ENCODE results near the gene SSRP1. TPM values are rescaled to one million over a fixed set of nuclear protein-coding genes. Genes with fewer than 3 reads are reported as not detected.

Gene SSRP1
- total and polyA plus RNA-seq, 9 donors, result 64.3 to 135 (median 107) TPM

GRCh38 chr11:57359896-57360690 is 24.4 kb upstream of the SSRP1 start:
- H3K4me3 ChIP-seq (ENCODE audit: low read length), result no peak overlapping the region
- DNase-seq, result peak; percentile 82
- no peaks in the 10 kb centered on the region for H3K27me3 ChIP-seq (ENCODE audit: control insufficient read depth, insufficient read depth, low read length)
- 64% methylated on average over 4 of the region's 9 CpGs for WGBS (ENCODE audit: insufficient coverage)
- H3K36me3 ChIP-seq (ENCODE audit: control insufficient read depth, insufficient read depth, low read length), result no peaks in the 10 kb centered on the region
- H3K9me3 ChIP-seq (replicated peaks; ENCODE audit: control insufficient read depth, low read depth, low read length), result no peaks in the 10 kb centered on the region
- peak overlapping the region; percentile 85 for H3K27ac ChIP-seq (ENCODE audit: low read length)
- H3K4me1 ChIP-seq (ENCODE audit: control insufficient read depth, insufficient read depth, low read length), result peaks cover 38% of the 10 kb centered on the region

GRCh38 chr11:57359396-57359795 is 23.7 kb upstream of the SSRP1 start:
- WGBS (ENCODE audit: insufficient coverage), result 72% methylated on average over 5 of the region's 5 CpGs
- DNase-seq, result no peak
- Histone ChIP-seq H3K4me3 (ENCODE audit: low read length) (no peak overlapping the region), H3K27me3 (ENCODE audit: control insufficient read depth, insufficient read depth, low read length) (no peaks in the 10 kb centered on the region), H3K27ac (ENCODE audit: low read length) (peak overlapping the region; percentile 85), H3K4me1 (ENCODE audit: control insufficient read depth, insufficient read depth, low read length) (peaks cover 44% of the 10 kb centered on the region), H3K9me3 (replicated peaks; ENCODE audit: control insufficient read depth, low read depth, low read length) (no peaks in the 10 kb centered on the region), H3K36me3 (ENCODE audit: control insufficient read depth, insufficient read depth, low read length) (no peaks in the 10 kb centered on the region)

GRCh38 chr11:57358991-57359390 is 23.3 kb upstream of the SSRP1 start:
- Histone ChIP-seq H3K4me3 (ENCODE audit: low read length) (no peak overlapping the region), H3K27me3 (ENCODE audit: control insufficient read depth, insufficient read depth, low read length) (no peaks in the 10 kb centered on the region), H3K27ac (ENCODE audit: low read length) (peak overlapping the region; percentile 85), H3K36me3 (ENCODE audit: control insufficient read depth, insufficient read depth, low read length) (no peaks in the 10 kb centered on the region), H3K4me1 (ENCODE audit: control insufficient read depth, insufficient read depth, low read length) (peaks cover 46% of the 10 kb centered on the region), H3K9me3 (replicated peaks; ENCODE audit: control insufficient read depth, low read depth, low read length) (no peaks in the 10 kb centered on the region)
- WGBS (ENCODE audit: insufficient coverage), result 66% methylated on average over 5 of the region's 9 CpGs
- DNase-seq, result no peak

GRCh38 chr11:57358543-57358961 is 22.9 kb upstream of the SSRP1 start:
- peak overlapping the region; percentile 85 for H3K27ac ChIP-seq (ENCODE audit: low read length)
- H3K36me3 ChIP-seq (ENCODE audit: control insufficient read depth, insufficient read depth, low read length), result no peaks in the 10 kb centered on the region
- no peaks in the 10 kb centered on the region for H3K9me3 ChIP-seq (replicated peaks; ENCODE audit: control insufficient read depth, low read depth, low read length)
- 100% methylated on average over 1 of the region's 9 CpGs for WGBS (ENCODE audit: insufficient coverage)
- H3K27me3 ChIP-seq (ENCODE audit: control insufficient read depth, insufficient read depth, low read length), result no peaks in the 10 kb centered on the region
- H3K4me3 ChIP-seq (ENCODE audit: low read length), result no peak overlapping the region
- no peak for DNase-seq
- H3K4me1 ChIP-seq (ENCODE audit: control insufficient read depth, insufficient read depth, low read length), result peaks cover 50% of the 10 kb centered on the region

GRCh38 chr11:57357856-57358255 is 22.2 kb upstream of the SSRP1 start:
- no peaks in the 10 kb centered on the region for H3K27me3 ChIP-seq (ENCODE audit: control insufficient read depth, insufficient read depth, low read length)
- DNase-seq, result peak; percentile 75
- peak overlapping the region; percentile 85 for H3K27ac ChIP-seq (ENCODE audit: low read length)
- no peak overlapping the region for H3K4me3 ChIP-seq (ENCODE audit: low read length)
- peaks cover 52% of the 10 kb centered on the region for H3K4me1 ChIP-seq (ENCODE audit: control insufficient read depth, insufficient read depth, low read length)
- H3K36me3 ChIP-seq (ENCODE audit: control insufficient read depth, insufficient read depth, low read length), result no peaks in the 10 kb centered on the region
- no peaks in the 10 kb centered on the region for H3K9me3 ChIP-seq (replicated peaks; ENCODE audit: control insufficient read depth, low read depth, low read length)
- WGBS (ENCODE audit: insufficient coverage), result 50% methylated on average over 2 of the region's 6 CpGs

- no peaks in the 10 kb centered on the region for H3K27me3 ChIP-seq (ENCODE audit: control insufficient read depth, insufficient read depth, low read length)
- peak overlapping the region; percentile 85 for H3K27ac ChIP-seq (ENCODE audit: low read length)
- H3K36me3 ChIP-seq (ENCODE audit: control insufficient read depth, insufficient read depth, low read length), result no peaks in the 10 kb centered on the region
- no peak for DNase-seq
- H3K4me1 ChIP-seq (ENCODE audit: control insufficient read depth, insufficient read depth, low read length), result peaks cover 55% of the 10 kb centered on the region
- H3K4me3 ChIP-seq (ENCODE audit: low read length), result no peak overlapping the region
- no peaks in the 10 kb centered on the region for H3K9me3 ChIP-seq (replicated peaks; ENCODE audit: control insufficient read depth, low read depth, low read length)
- 100% methylated on average over 1 of the region's 3 CpGs for WGBS (ENCODE audit: insufficient coverage)
These were observed 21.6 kb upstream of the SSRP1 start for GRCh38 chr11:57357310-57357709.

GRCh38 chr11:57356268-57356667 is 20.6 kb upstream of the SSRP1 start:
- Histone ChIP-seq H3K27ac (ENCODE audit: low read length) (no peak overlapping the region), H3K36me3 (ENCODE audit: control insufficient read depth, insufficient read depth, low read length) (no peaks in the 10 kb centered on the region), H3K9me3 (replicated peaks; ENCODE audit: control insufficient read depth, low read depth, low read length) (no peaks in the 10 kb centered on the region), H3K27me3 (ENCODE audit: control insufficient read depth, insufficient read depth, low read length) (no peaks in the 10 kb centered on the region), H3K4me3 (ENCODE audit: low read length) (no peak overlapping the region), H3K4me1 (ENCODE audit: control insufficient read depth, insufficient read depth, low read length) (peaks cover 55% of the 10 kb centered on the region)
- WGBS (ENCODE audit: insufficient coverage), result 65% methylated on average over 9 of the region's 9 CpGs
- peak; percentile 63 for DNase-seq

- 85% methylated on average over 6 of the region's 6 CpGs for WGBS (ENCODE audit: insufficient coverage)
These were observed 19.0 kb upstream of the SSRP1 start for GRCh38 chr11:57354699-57355098.

GRCh38 chr11:57353852-57354251 is 18.2 kb upstream of the SSRP1 start:
- Histone ChIP-seq H3K9me3 (replicated peaks; ENCODE audit: control insufficient read depth, low read depth, low read length) (peaks cover 2% of the 10 kb centered on the region), H3K36me3 (ENCODE audit: control insufficient read depth, insufficient read depth, low read length) (no peaks in the 10 kb centered on the region), H3K4me1 (ENCODE audit: control insufficient read depth, insufficient read depth, low read length) (peaks cover 38% of the 10 kb centered on the region), H3K27ac (ENCODE audit: low read length) (peak overlapping the region; percentile 48), H3K4me3 (ENCODE audit: low read length) (no peak overlapping the region), H3K27me3 (ENCODE audit: control insufficient read depth, insufficient read depth, low read length) (no peaks in the 10 kb centered on the region)
- 59% methylated on average over 4 of the region's 4 CpGs for WGBS (ENCODE audit: insufficient coverage)
- DNase-seq, result no peak

More at GRCh38 chr11:57354699-57355098, 19.0 kb upstream of the SSRP1 start:
- no peak for DNase-seq
- Histone ChIP-seq H3K27me3 (ENCODE audit: control insufficient read depth, insufficient read depth, low read length) (no peaks in the 10 kb centered on the region), H3K4me1 (ENCODE audit: control insufficient read depth, insufficient read depth, low read length) (peaks cover 43% of the 10 kb centered on the region), H3K9me3 (replicated peaks; ENCODE audit: control insufficient read depth, low read depth, low read length) (peaks cover 2% of the 10 kb centered on the region), H3K4me3 (ENCODE audit: low read length) (no peak overlapping the region), H3K27ac (ENCODE audit: low read length) (peak overlapping the region; percentile 35), H3K36me3 (ENCODE audit: control insufficient read depth, insufficient read depth, low read length) (no peaks in the 10 kb centered on the region)

GRCh38 chr11:57353446-57353845 is 17.8 kb upstream of the SSRP1 start:
- no CpG with 5 or more reads among the region's 4 CpGs for WGBS (ENCODE audit: insufficient coverage)
- no peak overlapping the region for H3K4me3 ChIP-seq (ENCODE audit: low read length)
- H3K36me3 ChIP-seq (ENCODE audit: control insufficient read depth, insufficient read depth, low read length), result no peaks in the 10 kb centered on the region
- H3K27me3 ChIP-seq (ENCODE audit: control insufficient read depth, insufficient read depth, low read length), result no peaks in the 10 kb centered on the region
- no peak for DNase-seq
- no peak overlapping the region for H3K27ac ChIP-seq (ENCODE audit: low read length)
- peaks cover 2% of the 10 kb centered on the region for H3K9me3 ChIP-seq (replicated peaks; ENCODE audit: control insufficient read depth, low read depth, low read length)
- peaks cover 34% of the 10 kb centered on the region for H3K4me1 ChIP-seq (ENCODE audit: control insufficient read depth, insufficient read depth, low read length)

Data from muscle of leg (tissue), 11 donors.